Measurements from ENCODE around the gene XKR7.

DNA sequence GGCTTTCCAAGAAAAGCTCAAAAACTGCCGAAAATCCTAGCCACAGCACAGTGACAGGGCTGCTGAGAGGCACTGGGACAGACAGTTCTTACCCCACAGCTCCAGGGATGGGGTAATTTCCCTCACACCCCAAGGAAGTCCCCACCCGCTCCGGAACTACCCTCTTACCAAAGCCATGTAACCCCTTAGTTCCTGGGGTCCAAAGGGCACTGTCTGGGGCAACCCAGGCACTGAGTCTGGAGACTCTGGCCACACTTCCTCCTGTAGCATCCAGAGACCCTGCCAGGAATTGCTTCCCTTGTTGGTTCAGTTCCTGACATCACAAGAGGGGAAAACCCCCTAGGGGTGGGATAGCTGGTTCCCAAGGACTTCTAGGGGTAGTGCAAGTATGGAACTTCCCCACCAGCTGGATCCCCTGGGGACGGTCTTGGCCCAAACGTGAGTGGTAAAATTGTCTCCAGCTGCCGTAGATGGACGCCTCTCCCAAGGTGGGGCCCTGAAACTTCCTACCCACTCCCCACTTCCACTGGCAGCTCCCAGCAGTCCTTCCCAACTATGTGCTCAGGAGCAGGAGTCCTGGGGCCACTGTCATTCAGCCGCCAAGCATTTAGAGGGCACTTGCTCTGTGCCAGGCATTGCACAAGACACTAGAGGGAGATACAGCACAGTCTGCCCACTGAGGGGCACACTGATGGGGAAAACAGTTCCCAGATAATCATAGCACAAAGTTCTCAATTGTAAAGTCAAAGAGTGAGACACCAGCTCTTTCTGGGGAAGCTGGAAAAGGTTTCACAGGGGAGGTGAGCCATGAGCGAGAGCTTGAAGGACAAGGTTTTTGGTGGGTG lies 66.9 kb downstream of the XKR7 start:
- TF ChIP-seq, protein P1, sequence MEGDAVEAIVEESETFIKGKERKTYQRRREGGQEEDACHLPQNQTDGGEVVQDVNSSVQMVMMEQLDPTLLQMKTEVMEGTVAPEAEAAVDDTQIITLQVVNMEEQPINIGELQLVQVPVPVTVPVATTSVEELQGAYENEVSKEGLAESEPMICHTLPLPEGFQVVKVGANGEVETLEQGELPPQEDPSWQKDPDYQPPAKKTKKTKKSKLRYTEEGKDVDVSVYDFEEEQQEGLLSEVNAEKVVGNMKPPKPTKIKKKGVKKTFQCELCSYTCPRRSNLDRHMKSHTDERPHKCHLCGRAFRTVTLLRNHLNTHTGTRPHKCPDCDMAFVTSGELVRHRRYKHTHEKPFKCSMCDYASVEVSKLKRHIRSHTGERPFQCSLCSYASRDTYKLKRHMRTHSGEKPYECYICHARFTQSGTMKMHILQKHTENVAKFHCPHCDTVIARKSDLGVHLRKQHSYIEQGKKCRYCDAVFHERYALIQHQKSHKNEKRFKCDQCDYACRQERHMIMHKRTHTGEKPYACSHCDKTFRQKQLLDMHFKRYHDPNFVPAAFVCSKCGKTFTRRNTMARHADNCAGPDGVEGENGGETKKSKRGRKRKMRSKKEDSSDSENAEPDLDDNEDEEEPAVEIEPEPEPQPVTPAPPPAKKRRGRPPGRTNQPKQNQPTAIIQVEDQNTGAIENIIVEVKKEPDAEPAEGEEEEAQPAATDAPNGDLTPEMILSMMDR (optimal IDR thresholded peaks at IDR 0.05 in 1 of 3, IDR thresholded peaks at IDR 0.05 in 1 of 3, conservative IDR thresholded peaks at IDR 0.05 in 1 of 3; ENCODE audit: extremely low read depth in 1 of 3, insufficient read depth in 2 of 3, low read length in 3 of 3), result peak in 2 of 3 experiments; percentile 3 to 46
- no peak for TF ChIP-seq EZH2 (IDR thresholded peaks at IDR 0.05; ENCODE audit: low read length)

All from keratinocyte (primary cell).